ENCODE measurements around the gene STK40.

The STK40 gene

DNA sequence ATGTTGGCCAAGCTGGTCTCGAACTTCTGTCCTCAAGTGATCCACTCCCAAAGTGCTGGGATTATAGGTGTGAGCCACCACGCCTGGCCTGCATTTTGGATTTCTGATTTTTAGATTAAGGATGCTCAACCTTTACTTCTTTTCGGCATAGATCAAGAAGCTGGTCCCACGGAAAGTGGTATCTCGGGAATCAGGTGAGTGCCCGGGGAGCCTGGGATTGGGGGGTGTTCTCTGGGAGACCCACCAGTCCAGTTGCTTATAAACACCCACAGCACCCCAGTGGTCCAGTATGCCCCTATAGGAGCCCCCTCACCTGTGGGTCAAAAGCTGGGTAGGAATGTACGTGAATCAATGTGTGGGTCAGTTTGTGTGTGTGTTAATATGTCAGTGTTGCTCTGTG, 76.3 kb downstream of the STK40 start:
- no peak for DNase-seq (ENCODE audit: low read depth, low spot score)

GRCh38 chr1:36307601-36308330, 78.0 kb downstream of the STK40 start:
- DNase-seq (ENCODE audit: low read depth, low spot score): no peak

- peak; percentile 87 for DNase-seq (ENCODE audit: low read depth, low spot score)
Observed at GRCh38 chr1:36306902-36307456, 78.7 kb downstream of the STK40 start.

GRCh38 chr1:36306210-36306901, 79.4 kb downstream of the STK40 start, which contains the start of gene SH3D21:
Gene SH3D21 (plus strand): TSS chr1:36306368. CDS start chr1:36306421, 53 bp downstream.
- DNase-seq (ENCODE audit: low read depth, low spot score): no peak

- no peak for DNase-seq (ENCODE audit: low read depth, low spot score)
Observed at GRCh38 chr1:36305915-36306209, 79.9 kb downstream of the STK40 start.

DNA sequence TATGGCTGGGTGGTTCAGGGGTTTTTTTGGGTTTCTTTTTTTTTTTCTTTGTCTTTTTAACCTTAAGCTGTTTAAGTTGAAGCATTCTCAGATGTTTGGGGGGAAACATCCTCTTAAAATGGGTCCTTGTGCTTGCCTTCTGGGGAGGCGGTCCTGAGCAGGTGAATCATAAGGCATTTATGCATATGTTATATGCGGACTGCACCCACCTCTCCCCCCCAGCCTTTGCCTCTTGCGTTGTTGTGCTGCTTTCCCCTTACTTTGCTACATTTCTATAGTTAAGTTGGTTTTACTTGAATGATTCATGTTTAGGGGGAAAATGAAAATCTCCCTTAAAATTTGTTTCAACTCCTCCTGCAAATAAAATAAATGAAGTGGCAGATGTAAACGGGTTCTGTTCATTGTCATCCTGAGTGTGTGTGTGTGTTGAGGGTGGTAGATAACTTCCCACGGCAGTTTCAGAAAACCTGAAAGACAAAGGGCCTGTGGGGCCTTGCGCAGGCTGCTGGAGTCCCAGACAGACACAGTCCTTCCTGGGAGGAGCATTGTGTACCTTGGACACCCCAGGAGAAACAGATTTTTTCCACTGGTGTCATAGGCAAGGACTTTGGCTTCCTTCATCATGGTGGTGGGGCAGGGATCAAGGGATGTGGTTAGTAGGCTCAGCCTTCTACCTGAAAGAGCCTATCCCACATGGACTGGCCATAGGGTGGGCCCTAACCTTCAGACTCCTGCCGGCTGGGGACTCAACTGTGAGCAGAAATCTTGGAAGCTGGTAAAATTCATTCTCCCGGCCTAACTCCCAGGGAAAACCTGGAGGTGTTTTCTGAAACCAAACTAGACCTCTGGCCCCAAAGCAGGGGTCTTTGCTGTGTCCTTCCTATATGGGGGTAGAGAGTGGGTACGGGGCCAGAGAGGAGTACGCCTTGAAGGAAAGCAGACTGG, 80.5 kb downstream of the STK40 start:
- DNase-seq (ENCODE audit: low read depth, low spot score): no peak

DNA sequence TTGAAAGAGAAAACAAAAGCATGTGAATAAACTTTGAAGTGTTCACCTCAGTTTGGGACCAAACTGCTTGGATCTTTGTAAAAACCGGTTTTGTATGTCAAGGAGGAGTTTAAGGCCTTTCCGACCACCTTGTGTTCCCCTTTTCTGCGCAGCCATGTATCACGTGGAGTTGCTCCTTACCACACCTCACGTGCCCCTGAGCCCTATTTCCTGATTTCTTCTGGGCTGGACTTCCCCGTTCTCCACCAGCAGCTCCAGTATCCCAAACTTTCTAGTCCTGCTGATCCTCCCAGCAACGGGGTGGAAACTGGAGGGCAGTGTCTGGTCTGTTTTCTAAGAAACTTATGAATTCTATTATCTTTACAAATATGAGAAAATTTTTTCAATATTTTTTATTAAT, 81.2 kb downstream of the STK40 start:
- no peak for DNase-seq (ENCODE audit: low read depth, low spot score)

DNA sequence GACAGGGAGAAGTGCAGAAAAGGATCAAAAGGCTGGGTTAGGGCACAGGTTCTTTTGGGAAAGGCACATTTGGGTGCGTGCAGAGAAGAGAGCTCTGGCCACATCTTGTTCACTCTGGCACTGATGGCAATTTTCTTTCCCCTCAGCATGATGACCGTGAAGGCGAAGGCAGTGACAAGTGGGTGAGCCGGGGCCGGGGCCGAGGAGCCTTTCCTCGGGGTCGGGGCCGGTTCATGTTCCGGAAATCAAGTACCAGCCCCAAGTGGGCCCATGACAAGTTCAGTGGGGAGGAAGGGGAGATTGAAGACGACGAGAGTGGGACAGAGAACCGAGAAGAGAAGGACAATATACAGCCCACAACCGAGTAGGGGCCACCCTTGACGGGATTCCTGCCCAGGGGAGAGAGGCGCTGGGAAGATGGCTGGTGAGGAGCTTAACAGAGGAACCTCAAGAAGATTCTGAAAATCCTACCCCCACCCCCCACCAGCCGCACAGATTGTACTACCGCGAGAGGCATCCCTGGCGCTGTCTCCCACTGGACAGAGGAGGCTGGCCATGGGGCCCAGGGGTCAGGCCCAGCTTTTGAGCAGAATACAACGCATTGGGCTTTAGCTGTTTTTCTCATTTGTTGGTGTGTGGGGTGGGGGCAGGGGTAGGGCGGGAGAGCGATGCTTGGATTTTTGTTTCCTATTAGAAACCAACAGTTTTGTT, 81.9 kb downstream of the STK40 start:
- DNase-seq (ENCODE audit: low read depth, low spot score): no peak

DNA sequence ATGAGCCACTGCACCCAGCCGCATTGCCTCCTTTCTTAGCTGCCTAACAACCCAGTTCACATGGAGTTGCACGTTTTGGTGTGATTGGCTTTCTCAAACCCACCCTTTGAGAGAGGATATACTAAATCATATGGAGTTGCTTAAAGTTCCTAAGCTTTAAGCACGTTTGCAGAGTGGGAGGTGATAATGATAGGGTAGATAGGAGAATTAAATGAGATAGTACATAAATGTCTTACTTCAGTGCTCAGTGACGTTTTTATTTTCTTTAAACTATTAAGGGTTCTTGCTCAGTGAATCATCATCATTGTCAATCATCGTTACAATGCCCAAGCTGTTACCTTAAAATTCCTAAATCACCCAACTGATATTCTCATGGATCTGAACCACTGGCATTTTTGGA, 82.5 kb downstream of the STK40 start:
- DNase-seq (ENCODE audit: low read depth, low spot score): no peak

DNA sequence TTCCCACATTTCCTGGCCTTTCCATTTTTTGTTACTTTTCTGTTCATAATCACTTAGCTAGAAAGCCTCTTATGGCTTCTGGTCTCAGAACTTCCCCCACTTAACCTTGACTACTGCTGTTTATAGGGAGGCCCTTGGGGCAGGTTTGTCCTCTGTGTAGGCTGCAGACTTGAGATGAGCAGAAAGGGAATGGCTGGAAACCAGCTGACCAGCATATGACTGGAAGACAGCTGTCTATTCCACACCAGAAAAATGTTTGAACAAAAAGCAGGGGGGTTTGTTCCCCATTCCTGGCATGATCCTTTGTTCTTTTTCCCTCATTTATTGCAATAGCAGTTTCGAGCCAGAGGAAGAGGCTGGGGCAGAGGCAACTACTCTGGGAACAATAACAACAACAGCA, 84.5 kb downstream of the STK40 start:
- no peak for DNase-seq (ENCODE audit: low read depth, low spot score)

DNA sequence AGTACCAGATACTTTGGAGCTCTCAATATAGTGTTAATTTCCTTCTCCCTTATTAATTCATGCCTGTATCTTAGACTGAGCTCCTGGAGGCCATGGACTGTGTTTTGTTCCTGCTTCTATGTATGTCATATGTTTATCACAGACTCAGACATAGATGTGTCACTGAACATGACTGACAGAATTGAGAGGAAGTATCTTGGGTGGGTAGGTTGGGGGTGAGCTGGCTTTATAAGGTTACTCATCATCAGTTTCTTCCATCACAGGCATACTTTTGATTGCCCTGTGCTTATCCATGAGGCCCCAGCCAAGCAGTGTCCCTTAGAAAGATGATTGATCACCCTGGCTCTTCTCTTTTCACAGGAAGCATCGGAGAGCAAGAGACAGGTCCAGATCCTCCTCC, 85.2 kb downstream of the STK40 start:
- no peak for DNase-seq (ENCODE audit: low read depth, low spot score)

DNA sequence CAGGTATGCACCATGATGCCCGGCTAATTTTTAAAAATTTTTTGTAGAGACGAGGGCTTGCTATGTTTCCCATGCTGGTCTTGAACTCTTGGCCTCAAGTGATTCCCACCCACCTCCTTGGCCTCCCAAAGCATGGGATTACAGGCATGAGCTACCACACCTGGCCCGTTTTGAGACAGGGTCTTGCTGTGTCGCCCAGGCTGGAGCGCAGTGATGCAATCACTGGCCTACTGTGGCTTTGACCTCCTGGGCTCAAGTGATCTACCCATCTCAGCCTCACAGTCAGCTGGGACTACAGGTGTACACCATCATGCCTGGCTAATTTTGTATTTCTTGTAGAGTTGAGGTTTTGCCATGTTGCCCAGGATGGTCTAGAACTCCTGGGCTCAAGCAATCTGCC, 87.1 kb downstream of the STK40 start:
- DNase-seq (ENCODE audit: low read depth, low spot score): no peak

DNA sequence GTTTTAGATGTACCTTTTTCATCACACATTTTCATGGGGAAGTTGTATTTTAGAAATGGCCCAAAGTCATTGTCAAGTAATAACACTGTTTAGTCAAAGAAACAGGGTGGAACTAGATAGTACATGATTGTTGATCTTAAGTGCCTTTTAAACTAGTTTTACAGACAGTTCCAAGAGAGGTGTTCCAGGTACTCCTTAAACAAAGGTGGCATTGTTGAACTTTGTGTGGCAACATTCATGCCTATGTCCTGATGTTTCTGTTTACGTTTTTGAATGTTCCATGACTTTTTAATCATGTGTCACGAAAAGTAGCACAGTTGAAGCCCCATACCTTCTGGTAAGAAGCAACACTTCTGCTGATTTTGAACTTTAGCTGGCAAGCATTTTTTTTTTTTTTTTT, 88.7 kb downstream of the STK40 start:
- DNase-seq (ENCODE audit: low read depth, low spot score): no peak

- DNase-seq (ENCODE audit: low read depth, low spot score): no peak
Observed at GRCh38 chr1:36295390-36295789, 90.3 kb downstream of the STK40 start.

Measured in activated naive CD8-positive, alpha-beta T cell treated with anti-CD3 and anti-CD28 coated beads, Interleukin-2, amount 50 U/mL, for 16 hours (primary cell).